NT2/D1 (cell line): ENCODE data around the gene MTMR3.

Experiments used
- SUZ12 ChIP-seq: IDR thresholded peaks from 2 replicates; pipeline ENCODE4 v1.6.1; 2011; ENCODE audit not compliant: insufficient read length, insufficient read depth; ENCODE audit errors: extremely low read depth
- YY1 ChIP-seq: IDR thresholded peaks from 2 replicates; pipeline ENCODE4 v1.6.1; 2011; ENCODE audit not compliant: insufficient read length, insufficient read depth
- ZNF274 ChIP-seq: IDR thresholded peaks from 2 replicates; pipeline ENCODE4 v1.6.1; 2011; ENCODE audit warnings: mild to moderate bottlenecking, low read depth, low read length

GRCh38 chr22:30007361-30007760 is 124.4 kb downstream of the MTMR3 start:
- TF ChIP-seq ZNF274 = no peak
- no peak for TF ChIP-seq YY1
- no peak for TF ChIP-seq SUZ12
